GM23248 (cell line): ENCODE measurements around the gene GPR35.

Experiments
- EZH2 ChIP-seq: fragments of 200-600 bp; sonication (generic); IDR thresholded peaks from 2 replicates; pipeline ENCODE4 v1.6.1; 2018; ENCODE audit warnings: antibody characterized with exemption, mild to moderate bottlenecking; ENCODE audit not compliant: insufficient read depth, poor library complexity, severe bottlenecking
- EZH2phosphoT487 ChIP-seq: fragments of 200-600 bp; sonication (generic); IDR thresholded peaks from 2 replicates; pipeline ENCODE4 v1.6.1; 2018; ENCODE audit warnings: antibody characterized with exemption, moderate library complexity, mild to moderate bottlenecking, low read depth; ENCODE audit not compliant: insufficient read depth

DNA sequence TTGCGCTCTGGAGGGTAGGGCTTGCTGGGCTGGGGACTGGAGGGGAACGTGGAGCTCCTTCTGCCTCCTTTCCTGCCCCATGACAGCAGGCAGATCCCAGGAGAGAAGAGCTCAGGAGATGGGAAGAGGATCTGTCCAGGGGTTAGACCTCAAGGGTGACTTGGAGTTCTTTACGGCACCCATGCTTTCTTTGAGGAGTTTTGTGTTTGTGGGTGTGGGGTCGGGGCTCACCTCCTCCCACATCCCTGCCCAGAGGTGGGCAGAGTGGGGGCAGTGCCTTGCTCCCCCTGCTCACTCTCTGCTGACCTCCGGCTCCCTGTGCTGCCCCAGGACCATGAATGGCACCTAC is 4.3 kb downstream of the GPR35 start:
- TF ChIP-seq EZH2phosphoT487 (no peak), EZH2 (no peak)
